GM20431 (cell line): ENCODE results near the gene TXNRD3.

Source experiments
- in situ Hi-C: fragments of 300-500 bp; cut with MseI, MboI; formaldehyde crosslinking; loops from one replicate; pipeline ENCODE4 v1.15.0; 2020; ENCODE audit warnings: low sequenced_read_pairs; ENCODE audit not compliant: unreplicated experiment

TXNRD3 gene

DNA sequence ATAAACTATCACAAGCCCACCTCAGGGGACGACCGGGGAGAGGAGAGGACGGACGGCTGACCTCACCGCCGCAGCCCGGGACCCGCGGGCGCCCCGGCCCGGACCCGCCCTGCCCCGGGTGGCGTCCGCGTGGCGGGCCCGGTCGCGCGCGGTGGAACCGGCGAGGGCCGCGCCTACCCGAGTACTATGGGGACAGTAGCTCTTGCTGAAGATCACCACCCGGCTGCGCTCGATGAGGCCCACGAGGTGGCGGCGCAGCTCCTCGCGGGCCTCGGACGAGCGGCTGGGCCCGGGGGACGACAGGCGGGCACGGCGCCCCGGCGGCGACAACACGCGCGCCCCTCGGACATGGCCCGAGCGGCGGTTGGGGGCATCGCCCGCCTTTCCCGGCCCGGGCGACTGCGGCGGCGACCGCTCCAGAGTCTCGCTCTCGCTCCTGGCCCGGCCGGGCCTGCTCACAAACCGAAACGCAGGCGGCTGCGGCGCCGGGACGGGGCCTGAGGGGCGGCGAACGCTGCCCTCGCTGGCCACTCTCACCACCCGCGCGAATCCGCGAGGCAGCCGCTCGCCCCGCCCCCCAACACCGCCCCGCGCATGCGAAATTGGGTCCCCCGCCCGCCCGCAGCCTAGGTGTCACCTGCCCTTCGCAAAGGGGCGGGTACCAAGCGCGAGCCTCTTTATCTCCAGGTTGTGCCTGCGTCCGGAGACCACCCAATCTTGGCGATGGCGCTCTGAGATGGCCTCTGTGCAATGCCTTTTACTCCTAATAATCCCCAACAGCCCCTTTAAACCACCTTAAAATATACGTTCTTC is at the start of gene TXNRD3:
TSS of gene TXNRD3 (minus strand) at position 554 of the 813 bp plus-strand sequence.
- in situ Hi-C loops: no loop called here

- in situ Hi-C loops: no loop called here
Observed at GRCh38 chr3:126703512-126704493, 48.9 kb upstream of the TXNRD3 start, which contains the start of gene CHCHD6. Gene CHCHD6 (plus strand): TSS chr3:126704240. CDS start chr3:126704313, 73 bp downstream.

- in situ Hi-C loops: loop anchor here (25.0 kb wide), 1 partner anchor 838 kb away; no protein-coding TSS in a partner anchor
Observed at GRCh38 chr3:126699011-126699410, 44.1 kb upstream of the TXNRD3 start.

DNA sequence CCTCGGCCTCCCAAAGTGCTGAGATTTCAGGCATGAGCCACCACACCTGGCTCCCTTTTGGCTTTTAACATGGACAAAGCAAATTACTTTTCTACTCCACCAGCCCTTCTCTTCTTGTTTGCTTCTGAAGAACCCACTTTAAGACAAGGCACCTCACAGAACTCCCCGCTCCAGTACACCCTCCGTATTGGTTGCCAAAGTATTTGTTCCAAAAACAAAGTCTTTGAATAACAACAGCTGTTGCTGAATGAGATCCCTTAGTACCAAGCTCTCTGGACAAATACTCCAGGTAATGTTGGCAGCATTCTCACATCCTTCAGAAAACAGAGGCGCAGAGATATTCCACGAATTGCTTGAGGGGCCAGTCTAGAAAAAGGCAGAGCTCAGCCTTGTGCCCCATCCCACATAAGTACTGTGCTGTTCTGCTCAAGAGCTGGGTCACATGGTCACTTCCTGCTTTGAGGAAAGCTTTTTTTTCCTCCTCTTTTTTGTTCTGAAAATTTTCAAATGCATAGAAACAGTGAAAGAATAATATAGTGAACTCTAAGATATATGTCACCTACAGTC is 41.9 kb upstream of the TXNRD3 start:
- in situ Hi-C loops: loop anchor here (25.0 kb wide), 1 partner anchor 841 kb away; no protein-coding TSS in a partner anchor

DNA sequence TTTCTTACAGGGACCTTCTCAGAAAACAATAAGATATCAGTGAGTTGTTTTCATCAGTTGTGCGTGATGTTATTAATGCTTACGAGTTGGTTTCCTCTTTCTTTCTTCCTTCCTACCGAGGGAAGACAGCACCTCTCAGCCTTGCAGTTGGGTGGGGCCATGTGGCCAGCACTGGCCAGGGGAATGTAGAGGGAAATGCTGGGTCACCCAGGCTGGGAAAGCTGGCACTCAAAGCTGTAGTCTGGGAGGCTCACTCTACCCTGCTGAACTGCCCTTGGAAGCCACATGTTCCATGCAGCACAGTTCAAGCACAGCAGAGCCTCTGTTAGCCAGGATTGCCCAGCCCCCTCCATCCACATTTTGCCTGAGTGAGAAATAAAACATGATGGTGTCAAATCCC is 39.0 kb upstream of the TXNRD3 start:
- in situ Hi-C loops: loop anchor here (25.0 kb wide), 1 partner anchor 843 kb away; no protein-coding TSS in a partner anchor

DNA sequence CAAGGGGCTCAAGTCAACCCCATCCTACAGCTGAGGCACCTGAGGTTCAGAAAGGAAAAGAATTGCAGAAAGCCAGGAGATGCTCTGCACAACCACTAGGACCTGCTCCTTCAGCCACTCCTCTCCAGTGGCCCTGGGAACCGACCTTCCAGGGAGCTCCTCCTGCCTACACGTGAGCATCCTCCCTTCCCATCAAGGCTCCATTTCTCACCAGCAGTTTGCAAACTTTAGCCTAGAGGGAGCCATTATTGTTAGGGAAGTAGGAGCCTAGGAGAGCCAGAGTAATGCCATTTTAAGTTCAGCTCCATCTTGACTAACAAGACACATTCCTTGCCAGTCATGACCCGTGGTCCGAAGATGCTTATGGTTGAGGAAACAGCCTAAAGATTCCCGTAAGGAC is 37.9 kb upstream of the TXNRD3 start:
- in situ Hi-C loops: loop anchor here (25.0 kb wide), 1 partner anchor 844 kb away; no protein-coding TSS in a partner anchor

DNA sequence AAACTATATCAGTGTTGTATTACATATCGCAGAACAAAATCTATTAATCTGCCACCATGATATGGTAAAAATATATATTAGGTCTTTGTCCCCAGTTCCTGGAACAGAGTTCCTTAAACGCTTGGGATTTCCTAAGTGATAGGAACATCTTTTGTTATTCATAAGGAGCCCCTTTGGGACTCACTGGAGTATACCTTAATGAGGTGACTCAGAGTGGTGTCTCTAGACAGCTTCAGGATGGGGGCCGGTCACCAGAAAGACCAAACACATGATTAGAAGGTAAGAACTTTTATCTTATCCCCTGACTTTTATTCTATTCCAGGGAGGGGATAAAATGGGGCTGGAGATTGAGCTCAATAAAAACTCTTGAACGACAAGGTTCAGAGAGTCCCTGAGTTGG is 36.8 kb upstream of the TXNRD3 start:
- in situ Hi-C loops: loop anchor here (25.0 kb wide), 1 partner anchor 846 kb away; no protein-coding TSS in a partner anchor

GRCh38 chr3:126685493-126685892 is 30.6 kb upstream of the TXNRD3 start:
- in situ Hi-C loops: loop anchor here (25.0 kb wide), 1 partner anchor 852 kb away; no protein-coding TSS in a partner anchor

DNA sequence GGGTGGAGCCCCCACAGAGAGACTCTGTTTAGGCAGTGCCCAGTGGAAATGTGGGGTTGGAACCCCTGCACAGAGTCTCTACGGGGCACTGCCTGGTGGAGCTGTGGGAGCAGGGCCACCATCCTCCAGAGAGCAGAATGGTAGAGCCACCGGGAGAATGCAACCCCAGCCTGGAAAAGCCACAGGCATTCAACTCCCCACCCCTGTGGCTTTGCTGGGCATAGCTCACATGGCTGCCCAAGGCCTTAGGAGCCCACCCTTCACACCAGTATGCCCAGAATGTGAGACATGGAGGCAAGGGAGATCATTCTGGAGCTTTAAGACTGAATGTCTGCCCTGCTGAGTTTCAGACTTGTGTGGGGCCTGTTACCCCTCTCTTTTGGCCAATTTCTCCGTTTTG is 30.1 kb upstream of the TXNRD3 start:
- in situ Hi-C loops: loop anchor here (25.0 kb wide), 1 partner anchor 852 kb away; no protein-coding TSS in a partner anchor

- in situ Hi-C loops: loop anchor here (25.0 kb wide), 1 partner anchor 853 kb away; no protein-coding TSS in a partner anchor
Observed at GRCh38 chr3:126684218-126684751, 29.4 kb upstream of the TXNRD3 start.

DNA sequence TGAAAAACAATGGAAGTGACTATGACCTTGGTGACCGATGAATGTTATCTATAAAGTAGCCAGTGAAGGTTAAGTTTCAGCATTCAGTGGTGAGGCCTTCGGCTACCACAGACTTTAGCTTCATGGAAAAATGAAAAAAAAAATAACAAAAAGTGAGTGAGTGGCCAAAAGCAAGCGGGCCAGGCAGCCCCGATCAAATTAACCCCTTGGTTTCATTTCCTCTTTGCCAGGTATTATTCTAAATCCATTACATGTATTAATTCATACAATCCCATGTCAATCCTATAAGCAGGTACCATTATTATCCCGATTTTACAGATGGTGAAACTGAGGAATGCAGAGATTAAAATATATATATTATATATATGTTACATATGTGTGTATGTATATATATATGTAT is 28.1 kb upstream of the TXNRD3 start:
- in situ Hi-C loops: loop anchor here (25.0 kb wide), 1 partner anchor 854 kb away; no protein-coding TSS in a partner anchor

GRCh38 chr3:126682009-126682408 is 27.1 kb upstream of the TXNRD3 start:
- in situ Hi-C loops: loop anchor here (25.0 kb wide), 1 partner anchor 855 kb away; no protein-coding TSS in a partner anchor

DNA sequence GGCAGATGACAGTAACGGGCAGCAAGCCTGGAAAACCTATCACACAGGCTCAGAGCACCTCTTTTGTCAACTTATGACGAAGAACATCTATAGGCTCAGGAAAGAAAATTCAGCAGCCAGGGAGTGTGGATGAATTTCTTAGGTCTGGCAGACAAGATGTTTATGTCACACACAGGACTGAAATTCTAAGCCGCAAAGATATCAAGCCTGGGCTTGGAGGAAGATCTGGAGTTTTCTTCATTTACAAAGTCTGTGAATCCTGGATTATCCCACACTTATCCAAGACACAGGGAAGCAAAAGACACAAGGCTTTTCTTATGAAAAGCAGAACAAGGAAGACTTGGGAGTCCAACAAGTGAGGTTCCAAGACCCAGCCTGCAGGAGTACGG is 25.7 kb upstream of the TXNRD3 start:
- in situ Hi-C loops: loop anchor here (25.0 kb wide), 1 partner anchor 857 kb away; no protein-coding TSS in a partner anchor

DNA sequence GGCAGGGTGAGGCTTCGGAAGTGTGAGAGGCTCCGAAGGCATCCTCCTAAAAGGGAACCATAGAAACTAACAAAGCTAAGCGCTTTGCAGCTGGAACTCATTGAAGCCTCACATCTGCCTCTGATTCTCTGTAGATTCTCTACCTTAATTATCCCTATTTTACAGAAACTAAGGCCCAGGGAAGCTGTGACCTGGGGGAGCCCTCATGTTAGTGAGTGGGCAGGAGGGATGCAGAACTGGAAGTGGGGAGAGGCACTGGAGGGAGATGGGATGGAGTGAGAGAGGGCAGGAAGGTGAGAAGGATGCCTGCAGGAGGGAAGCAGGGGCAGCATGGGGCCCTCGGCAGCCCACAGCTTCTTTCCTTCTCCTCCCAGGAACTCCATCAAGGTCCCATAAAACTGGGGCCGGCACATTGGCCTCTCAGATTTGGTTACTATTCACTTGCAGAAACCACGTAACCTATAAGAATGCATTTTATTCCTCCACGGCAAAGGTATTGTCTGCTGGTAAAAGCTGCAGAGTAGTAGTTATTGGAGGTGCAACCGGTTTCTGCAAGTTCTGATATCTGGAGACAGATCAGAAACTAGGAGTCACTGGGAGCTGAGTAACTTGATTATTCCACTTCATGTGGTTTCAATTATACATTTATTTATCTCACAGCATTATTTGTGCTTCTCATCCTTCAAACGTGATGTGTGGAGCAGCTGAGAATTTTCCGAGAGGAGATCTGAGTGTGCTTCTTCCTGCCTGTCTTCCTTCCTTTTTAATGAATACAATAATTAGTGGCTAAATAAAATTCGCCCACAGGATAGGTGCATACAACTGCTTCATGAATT is 25.1 kb upstream of the TXNRD3 start:
- in situ Hi-C loops: loop anchor here (25.0 kb wide), 1 partner anchor 857 kb away; no protein-coding TSS in a partner anchor

DNA sequence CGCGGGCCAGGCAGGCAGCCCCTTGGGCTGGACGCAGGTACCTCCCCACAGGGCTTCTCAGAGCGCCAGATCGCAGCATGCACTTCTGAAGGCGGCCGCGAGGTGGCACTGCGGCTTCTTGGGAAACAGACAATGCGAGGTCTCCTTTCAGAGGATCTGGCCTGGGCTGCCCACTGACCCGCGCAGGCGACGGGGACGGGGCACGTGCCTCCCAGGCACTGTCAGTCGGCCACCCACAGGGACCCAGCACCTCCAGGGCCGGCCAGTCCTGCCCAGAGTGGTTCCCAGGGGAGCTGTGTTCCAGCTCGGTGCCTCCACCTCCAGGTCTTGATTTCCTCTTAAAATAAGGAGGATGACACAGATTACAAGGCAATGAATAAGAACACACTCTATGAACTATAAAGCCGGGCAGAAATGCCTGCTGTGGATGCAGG is 24.4 kb upstream of the TXNRD3 start:
- in situ Hi-C loops: loop anchor here (25.0 kb wide), 1 partner anchor 858 kb away; no protein-coding TSS in a partner anchor

GRCh38 chr3:126678693-126679317 is 23.9 kb upstream of the TXNRD3 start:
- in situ Hi-C loops: loop anchor here (25.0 kb wide), 1 partner anchor 858 kb away; no protein-coding TSS in a partner anchor

DNA sequence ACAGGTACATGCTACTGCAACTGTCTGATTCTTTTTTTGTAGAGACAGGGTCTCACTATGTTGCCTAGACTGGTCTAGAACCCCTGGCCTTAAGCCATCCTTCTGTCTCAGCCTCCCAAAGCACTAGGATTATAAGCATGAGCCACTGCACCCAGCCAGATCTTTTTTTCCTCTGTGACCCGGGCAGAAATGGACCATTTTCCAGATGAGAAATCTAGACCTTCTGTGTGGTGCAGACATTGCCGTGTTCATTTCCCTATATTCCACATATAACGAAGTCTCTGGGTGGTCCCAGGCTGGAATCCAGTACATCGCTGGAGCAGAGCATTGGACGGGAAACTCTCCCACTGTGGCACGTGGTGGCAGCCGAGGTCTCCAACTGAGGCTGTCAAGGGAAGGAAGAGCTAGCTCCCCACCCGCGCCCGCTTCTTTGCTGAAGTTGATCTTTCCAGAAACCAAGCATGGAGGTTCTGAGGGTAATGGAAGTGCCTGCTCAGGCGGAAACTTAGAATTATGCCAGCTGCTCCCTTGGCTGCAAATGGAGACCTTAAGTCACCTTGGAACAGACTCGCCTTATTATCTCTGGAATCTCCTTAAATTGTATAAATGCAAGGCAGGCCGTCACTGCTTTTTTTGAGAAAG is 23.1 kb upstream of the TXNRD3 start:
- in situ Hi-C loops: loop anchor here (25.0 kb wide), 1 partner anchor 859 kb away; no protein-coding TSS in a partner anchor
